AG10803 (cell line): Measurements from ENCODE around the gene SCN4B.

Experiments
- DNase-seq: peaks from one replicate; pipeline ENCODE4 v3.0.0; 2010; ENCODE audit warnings: low read depth
- H3K4me3 ChIP-seq: 2 replicates; pipeline ENCODE4 v1.5.1; 2011; ENCODE audit warnings: mild to moderate bottlenecking, low read length, control low read depth
- TF ChIP-seq, protein P1 (sequence below): conservative IDR thresholded peaks from 2 replicates; pipeline ENCODE4 v1.5.1; 2011; ENCODE audit warnings: mild to moderate bottlenecking, low read length, control low read depth, inconsistent platforms

SCN4B gene

DNA sequence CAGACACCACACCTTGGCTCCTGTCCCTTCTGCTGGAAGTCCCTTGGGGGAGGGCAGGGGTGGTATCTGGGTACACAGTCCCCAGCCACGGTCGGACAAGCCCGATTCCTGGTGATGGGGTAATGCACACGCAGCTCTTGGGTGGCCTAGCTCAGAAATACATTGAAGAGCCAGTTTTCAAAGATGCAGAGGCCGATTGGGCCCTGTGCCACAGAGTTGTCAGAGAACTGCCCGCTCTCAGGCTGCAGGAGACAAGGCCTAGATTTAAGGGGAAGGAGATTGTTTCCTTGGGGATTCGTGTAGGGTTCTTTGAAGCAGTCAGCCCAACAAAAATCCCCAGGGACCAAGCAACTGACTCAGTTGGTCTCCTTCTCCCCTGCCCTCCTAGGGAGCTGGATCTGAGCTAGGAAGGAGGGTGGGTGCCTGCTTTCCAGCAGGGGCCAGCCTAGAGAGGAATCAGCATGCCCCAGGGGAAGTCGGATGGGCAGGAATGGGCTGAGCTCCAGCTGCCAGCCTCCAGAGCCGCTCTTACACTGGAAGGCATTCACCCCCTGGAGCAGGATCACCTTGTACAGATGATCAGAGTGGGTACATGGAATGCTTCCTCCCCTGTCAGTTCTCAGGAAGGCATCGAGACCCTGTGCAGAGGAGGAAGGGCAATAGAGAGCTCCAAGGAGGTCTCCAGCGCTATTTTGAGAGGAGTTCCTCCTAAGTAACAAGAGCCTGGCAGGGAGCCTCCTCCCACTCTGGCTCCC is 3.3 kb upstream of the SCN4B start:
- TF ChIP-seq, protein P1, sequence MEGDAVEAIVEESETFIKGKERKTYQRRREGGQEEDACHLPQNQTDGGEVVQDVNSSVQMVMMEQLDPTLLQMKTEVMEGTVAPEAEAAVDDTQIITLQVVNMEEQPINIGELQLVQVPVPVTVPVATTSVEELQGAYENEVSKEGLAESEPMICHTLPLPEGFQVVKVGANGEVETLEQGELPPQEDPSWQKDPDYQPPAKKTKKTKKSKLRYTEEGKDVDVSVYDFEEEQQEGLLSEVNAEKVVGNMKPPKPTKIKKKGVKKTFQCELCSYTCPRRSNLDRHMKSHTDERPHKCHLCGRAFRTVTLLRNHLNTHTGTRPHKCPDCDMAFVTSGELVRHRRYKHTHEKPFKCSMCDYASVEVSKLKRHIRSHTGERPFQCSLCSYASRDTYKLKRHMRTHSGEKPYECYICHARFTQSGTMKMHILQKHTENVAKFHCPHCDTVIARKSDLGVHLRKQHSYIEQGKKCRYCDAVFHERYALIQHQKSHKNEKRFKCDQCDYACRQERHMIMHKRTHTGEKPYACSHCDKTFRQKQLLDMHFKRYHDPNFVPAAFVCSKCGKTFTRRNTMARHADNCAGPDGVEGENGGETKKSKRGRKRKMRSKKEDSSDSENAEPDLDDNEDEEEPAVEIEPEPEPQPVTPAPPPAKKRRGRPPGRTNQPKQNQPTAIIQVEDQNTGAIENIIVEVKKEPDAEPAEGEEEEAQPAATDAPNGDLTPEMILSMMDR = no peak
- DNase-seq = no peak
- H3K4me3 ChIP-seq = no peak overlapping the region

DNA sequence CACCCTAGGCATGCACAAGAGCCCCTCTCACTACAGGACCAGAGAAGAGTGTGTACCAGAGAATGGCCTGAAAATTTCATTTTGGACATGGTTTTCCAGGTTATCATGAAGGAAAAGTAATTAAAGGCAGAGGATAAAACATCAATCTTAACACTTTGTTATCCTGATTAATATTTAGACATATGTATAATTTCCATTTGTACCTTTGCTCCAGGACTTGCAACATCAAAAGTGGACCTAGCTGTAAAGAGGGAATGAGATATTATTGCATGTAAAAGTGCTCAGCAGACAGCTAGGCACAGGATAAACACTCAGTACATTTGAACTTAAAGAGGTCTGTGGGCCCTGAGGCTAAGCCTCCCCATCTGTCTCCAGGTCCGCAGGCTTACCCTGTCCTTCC is 2.0 kb upstream of the SCN4B start:
- H3K4me3 ChIP-seq = no peak overlapping the region
- DNase-seq = no peak
- TF ChIP-seq, protein P1 = no peak

DNA sequence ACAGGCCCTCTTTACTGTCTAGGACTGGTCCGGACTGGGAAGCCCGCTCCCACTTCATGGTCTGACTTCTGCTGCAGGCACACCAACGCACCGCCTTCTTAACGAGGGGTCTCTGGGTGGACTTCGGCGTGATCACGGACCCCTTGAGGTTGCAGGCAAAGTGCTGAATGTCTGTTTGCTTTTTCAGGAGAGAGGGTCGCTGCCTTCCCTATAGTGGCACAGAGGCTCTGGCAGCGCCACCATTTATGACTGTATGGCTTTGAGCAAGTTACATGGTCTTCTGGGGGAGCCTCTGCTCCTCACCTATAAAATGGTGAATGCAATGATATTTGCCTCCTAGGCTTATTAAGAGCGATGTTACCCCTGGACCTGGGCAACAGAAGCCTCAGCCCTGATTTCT is 1.4 kb upstream of the SCN4B start:
- TF ChIP-seq, protein P1 = no peak
- H3K4me3 ChIP-seq = no peak overlapping the region
- no peak for DNase-seq

DNA sequence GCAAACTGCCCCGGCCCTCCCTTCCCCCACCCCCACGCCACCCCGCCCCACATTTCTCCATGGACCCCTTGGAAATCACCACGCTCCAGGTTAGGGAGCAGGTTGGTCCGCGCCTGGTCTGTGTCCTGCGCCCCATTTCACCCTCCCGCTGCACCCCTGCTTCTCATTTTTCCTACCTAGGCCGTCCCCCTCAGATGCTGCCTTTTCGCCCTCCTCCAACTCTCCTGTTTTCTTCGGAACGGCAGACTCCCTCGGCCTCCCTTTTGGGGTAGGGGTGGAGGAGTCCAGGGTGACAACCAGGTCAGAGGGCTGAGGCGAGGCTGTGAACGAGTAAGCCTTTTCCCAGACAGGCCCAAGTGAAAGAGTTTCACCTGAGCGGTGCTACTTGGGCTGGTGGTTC is 893 bp upstream of the SCN4B start:
- TF ChIP-seq, protein P1 = no peak
- H3K4me3 ChIP-seq = no peak overlapping the region

DNA sequence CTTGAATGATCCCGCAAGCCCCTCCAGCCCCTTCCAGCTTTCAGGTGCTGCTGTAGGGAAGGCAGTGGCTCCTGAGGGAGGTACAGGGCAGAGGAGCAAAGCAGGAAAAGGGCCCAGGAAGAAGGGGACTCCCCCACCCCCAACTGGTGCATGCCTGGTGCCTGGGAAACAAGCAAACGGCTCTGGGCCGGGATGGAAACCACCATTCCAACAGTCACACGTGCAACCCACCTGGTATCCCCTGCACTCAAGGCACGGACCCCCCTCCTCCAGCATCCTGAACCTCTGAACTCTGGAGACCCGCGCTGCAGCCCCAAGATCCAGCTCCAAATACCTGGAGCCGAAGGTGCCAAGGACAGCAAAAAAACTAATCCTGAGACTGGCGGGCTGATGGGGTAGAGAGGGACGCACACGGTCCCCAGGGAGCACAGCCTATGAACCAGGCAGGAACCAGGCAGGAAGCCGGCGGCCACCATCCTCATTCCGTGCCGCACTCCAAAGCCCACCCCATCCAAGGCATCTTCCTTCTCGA is 537 bp downstream of the SCN4B start:
- DNase-seq = no peak

More for the DNA sequence above, 893 bp upstream of the SCN4B start:
- no peak for DNase-seq

DNA sequence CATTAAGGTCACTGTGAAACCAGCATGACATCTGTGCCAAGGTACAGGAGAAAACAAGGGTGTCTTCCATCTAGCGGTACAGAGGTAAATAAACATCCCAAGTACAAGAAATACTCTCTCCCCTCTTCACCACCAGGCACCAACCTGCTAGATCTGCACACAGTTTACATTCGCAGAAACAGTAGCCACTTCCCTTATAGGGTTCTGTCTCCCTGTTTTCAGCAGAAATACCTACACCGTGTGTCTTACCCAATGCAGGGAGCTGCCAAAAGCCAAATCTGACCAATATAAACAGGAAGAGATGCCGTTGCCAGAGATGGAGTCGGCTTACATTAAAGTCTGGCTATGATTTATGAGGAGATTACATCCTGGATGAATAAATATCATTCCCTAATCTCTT is 1.2 kb downstream of the SCN4B start:
- no peak overlapping the region for H3K4me3 ChIP-seq
- TF ChIP-seq, protein P1 = no peak
- no peak for DNase-seq

More for the DNA sequence above, 537 bp downstream of the SCN4B start:
- no peak overlapping the region for H3K4me3 ChIP-seq
- TF ChIP-seq, protein P1 = no peak

DNA sequence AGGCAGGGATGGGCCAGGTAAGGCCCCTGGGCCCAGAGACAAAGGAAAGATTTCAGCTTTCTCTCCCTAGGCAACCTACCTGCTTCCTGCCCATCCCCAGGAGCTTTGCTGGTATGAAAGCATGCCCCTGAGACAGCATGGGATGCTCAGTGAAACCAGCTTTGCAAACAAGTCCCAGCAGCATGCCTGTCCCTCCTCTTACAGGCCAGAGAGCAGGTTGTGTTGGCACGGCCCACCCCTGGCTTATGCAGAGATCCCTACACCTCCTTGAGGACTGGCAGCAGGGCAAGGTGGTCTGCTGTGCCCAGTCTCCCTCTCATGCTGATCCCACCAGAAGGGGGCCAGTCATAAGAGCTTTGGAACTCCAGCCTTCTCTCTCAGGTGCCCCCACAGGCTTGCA is 3.1 kb downstream of the SCN4B start:
- TF ChIP-seq, protein P1 = no peak
- no peak overlapping the region for H3K4me3 ChIP-seq

More for the DNA sequence above, 3.1 kb downstream of the SCN4B start:
- DNase-seq = no peak
